ENCODE results near the gene RRM1. TPM values are rescaled to one million over a fixed set of nuclear protein-coding genes. Genes with fewer than 3 reads are reported as not detected.
"Not testable (repeated sequence)": the region's sequence is repeated elsewhere in the genome, so short reads cannot be mapped to it uniquely, and the experiment has no call there.

Gene RRM1
- total RNA-seq, 1 experiment from 2014 or later = 134 TPM

DNA sequence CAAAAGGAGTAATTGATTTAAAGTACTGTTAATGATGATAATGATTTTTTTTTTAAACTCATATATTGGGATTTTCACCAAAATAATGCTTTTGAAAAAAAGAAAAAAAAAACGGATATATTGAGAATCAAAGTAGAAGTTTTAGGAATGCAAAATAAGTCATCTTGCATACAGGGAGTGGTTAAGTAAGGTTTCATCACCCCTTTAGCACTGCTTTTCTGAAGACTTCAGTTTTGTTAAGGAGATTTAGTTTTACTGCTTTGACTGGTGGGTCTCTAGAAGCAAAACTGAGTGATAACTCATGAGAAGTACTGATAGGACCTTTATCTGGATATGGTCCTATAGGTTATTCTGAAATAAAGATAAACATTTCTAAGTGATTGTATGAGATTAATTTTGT, 43.9 kb downstream of the RRM1 start:
- no peak for DNase-seq (ENCODE audit: low read depth)

DNA sequence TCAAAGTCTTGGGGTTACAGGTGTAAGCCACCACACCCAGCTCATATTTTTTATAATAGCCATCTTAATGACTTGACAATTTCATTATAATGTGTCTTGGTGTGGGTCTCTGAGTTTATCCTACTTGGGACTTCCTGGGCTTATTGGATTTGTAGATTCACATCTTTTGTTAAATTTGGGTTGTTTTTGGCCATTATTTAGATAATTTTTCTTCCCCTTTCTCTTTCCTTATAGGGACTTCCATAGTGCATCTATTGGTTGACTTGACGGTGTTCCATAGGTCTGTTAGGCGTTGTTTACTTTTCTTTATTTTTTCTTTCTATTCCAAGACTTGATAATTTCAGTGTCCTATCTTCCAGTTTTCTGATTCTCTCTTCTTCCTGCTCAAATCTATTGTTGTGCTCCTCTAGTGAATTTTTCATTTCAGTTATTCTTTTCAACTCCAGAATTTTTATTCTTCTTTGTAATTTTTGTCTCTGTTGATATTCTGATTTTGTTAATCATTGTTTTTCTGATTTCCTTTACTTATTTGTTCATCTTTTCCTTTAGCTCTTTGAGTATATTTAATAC, 45.6 kb downstream of the RRM1 start:
- no peak for DNase-seq (ENCODE audit: low read depth)

DNA sequence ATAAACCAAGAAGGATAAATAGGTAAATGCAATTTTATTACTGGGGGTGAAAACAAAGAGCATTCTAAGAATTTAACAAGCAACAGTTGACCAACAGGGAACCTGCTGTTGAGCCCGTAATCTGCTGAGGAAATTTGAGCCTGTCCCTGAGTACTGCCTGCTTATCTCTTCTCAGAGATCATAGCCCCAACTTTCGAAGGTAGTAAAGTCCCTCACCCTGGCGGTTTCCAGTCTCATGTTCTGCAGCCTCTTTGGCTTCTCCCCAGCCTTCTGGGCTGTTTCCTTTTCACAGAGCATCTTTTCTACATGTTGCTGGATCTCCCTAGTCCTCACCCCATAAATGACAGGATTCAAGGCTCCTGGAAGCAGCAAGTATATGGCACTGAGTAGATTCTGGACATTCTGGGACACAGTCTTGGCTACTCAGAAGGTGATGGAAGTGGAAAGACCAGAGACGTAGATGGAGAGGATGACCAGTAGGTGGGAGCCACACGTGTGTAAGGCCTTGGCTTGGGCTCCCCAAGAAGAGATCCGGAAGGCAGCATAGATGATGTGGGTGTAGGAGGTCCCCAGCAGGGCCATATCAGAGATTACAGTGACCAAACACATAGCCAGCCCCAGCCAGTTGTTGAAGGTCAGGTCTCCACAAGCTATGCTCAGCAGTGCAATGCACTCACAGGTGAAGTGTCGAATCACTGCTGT, 51.6 kb downstream of the RRM1 start:
- no peak for DNase-seq (ENCODE audit: low read depth)

DNA sequence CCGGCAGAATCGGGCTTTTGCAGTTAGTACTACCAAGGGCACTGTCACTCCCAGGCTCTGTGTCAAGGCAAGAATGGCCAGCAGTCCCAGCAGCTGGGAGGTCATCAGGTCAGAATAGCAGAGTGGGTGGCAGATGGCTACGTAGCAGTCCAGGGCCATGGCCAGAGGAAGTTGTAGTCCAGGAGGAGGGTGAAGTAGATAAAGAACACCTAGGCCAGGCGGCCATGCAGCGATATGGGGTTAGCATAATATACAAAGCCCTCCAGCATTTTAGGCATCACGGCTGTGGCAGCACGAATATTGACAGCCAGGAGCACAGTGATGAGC, 52.1 kb downstream of the RRM1 start:
- DNase-seq (ENCODE audit: low read depth) = no peak

DNA sequence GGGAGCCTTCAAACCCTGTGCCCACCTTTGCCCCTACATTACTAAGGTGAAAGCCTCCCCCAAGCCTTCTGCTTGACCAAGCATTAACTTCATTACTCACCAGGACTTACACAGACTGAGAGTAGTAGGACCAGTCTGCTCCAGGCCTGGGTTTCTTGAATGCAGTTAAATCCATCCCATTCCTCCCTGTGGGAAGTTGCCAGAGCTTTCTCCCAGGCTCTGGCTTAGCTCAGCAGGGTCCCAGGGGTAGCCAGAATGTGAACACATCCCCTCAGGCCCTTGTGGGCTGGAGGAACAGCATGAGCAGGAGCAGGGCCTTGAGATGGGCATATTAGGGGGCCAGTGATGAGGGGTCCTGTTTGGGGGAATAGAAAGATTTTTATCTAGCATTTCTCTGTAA, 59.9 kb downstream of the RRM1 start:
- DNase-seq (ENCODE audit: low read depth) = no peak

DNA sequence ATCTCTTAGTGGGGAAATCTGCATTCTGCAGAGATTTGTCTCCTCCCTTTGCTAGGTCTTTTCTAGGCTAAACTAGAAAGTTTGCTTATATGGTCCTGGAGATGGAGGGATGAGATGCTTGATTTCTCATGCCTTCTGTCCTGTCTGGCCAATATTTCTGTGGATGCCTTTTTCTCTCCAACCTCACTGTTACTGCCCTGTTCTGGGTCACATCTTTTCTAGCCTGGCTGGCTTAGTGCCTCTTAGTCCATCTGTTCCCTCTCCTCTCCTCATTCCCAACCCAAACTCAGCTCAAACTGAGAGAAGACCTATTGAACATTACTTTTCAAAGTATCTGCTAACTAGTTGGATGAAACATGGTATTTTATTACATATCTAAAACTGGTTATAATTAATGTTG, 62.0 kb downstream of the RRM1 start:
- no peak for DNase-seq (ENCODE audit: low read depth)

DNA sequence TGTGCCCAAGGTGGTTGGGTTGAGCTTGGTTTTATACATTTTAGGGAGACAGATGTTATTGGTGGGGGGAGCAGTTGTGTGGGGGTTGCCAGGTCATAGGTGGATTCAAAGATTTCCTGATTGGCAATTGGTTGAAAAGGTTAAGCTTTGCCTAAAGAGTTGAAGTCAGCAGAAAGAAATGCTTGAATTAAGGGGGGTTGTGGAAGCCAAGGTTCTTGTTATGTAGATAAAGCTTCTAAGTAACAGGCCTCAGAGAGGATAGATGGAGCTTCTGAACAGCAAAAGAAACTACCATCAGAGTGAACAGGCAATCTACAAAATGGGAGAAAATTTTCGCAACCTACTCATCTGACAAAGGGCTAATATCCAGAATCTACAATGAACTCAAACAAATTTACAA, 64.2 kb downstream of the RRM1 start:
- not testable (repeated sequence) for DNase-seq (ENCODE audit: low read depth)

DNA sequence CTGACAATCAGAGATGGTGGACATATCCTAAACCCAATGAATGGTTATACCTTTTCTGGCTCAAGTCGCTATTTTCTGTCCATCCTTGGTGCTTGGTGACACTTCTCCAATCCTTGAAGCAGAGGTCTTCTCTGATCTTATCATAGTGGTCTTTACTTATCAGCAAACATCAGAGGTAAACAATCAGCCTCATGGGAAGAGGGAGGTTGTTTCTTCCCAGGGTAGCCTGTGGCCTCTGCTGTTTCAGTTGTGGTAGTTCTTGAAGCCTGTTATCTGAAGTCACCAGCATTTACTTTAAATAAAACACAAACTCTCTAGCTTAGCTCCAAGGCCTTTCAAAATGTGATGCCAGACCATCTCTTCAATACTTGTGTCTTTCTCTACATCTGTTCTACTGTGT, 66.7 kb downstream of the RRM1 start:
- DNase-seq (ENCODE audit: low read depth) = no peak

DNA sequence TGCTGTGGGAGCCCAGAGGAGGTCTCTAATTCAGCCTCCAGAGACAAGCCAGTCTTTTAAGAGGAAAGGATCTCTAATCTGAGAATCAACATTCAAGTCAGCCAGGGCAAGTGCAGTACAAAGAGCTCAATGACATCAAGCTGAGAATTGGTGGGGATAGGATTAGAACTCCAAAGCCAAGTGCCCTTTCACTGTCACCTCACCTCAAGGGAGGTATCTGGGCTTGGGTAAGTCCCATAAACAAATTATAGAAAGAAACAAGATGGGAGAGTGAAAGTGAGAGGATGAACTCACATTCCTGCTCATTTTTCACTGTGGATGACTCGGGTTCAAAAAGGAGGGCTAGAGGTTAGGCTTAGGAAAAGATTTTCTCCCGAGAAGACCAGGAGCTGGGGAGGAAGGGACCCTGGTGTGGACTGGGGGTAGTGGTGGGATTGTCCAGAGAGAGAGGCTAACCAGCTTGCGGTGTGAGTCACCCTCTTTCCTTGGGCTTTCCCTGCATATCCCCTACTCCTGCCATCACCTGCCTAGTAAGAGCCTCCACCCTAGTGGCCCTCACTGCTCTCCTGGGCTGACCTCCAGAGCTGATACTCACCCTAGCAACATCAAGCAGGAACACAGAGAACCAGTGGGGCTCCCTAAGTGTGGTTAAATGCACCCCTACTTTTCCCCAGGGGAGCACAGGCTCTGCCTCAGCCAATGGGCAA, 70.4 kb downstream of the RRM1 start:
- no peak for DNase-seq (ENCODE audit: low read depth)

DNA sequence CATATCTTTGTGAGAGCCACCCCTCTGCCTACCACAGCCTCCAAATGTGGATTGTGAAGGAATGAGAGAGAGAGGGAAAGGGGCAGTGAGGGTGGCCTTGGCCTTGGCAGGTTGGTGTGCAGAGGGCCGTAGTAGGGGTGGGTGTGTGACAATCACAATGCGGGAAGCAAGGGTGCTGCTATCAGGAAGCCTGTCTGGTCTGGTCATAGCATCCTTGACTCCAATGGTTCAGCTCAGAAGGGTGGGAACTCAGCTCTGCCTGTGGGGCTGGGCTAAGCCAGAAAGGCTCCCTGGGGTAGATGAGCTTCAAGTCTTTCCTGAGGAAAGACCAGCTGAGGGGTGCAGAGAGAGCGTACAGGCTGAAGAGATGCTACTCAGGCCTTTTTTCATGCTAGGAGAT, 72.7 kb downstream of the RRM1 start:
- no peak for DNase-seq (ENCODE audit: low read depth)

DNA sequence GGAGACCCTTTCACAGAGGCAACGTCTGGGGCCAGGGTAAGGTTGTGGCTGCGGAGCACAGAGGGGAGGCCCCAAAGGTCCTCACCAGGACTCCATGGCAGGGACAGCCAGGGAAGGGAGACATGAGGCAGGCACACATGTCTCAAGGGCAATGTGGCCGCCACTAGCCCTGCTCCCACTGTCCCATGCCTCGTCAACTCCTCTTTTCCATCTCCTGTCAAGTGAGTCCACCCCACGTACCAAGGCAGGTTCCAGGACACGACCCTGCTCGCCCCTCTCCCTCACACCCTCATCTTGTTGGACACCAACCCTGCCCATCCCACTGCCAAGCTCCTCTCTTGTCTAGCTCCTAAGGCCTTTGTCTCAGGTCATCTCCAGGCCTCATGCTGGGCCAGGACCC, 73.2 kb downstream of the RRM1 start:
- DNase-seq (ENCODE audit: low read depth) = no peak

DNA sequence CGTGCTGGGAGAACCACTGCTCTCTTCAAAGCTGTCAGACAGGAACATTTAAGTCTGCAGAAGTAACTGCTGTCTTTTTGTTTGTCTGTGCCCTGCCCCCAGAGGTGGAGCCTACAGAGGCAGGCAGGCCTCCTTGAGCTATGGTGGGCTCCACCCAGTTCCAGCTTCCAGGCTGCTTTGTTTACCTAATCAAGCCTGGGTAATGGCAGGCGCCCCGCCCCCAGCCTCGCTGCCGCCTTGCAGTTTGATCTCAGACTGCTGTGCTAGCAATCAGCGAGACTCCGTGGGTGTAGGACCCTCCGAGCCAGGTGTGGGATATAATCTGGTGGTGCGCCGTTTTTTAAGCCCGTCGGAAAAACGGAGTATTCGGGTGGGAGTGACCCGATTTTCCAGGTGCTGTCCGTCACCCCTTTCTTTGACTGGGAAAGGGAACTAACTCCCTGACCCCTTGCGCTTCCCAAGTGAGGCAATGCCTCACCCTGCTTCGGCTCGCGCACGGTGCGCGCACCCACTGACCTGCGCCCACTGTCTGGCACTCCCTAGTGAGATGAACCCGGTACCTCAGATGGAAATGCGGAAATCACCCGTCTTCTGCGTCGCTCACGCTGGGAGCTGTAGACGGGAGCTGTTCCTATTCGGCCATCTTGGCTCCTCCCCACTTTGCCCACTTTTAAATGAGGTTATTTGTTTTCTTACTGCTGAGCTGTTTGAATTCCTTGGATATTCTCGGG, 81.2 kb downstream of the RRM1 start:
- DNase-seq (ENCODE audit: low read depth) = not testable (repeated sequence)

DNA sequence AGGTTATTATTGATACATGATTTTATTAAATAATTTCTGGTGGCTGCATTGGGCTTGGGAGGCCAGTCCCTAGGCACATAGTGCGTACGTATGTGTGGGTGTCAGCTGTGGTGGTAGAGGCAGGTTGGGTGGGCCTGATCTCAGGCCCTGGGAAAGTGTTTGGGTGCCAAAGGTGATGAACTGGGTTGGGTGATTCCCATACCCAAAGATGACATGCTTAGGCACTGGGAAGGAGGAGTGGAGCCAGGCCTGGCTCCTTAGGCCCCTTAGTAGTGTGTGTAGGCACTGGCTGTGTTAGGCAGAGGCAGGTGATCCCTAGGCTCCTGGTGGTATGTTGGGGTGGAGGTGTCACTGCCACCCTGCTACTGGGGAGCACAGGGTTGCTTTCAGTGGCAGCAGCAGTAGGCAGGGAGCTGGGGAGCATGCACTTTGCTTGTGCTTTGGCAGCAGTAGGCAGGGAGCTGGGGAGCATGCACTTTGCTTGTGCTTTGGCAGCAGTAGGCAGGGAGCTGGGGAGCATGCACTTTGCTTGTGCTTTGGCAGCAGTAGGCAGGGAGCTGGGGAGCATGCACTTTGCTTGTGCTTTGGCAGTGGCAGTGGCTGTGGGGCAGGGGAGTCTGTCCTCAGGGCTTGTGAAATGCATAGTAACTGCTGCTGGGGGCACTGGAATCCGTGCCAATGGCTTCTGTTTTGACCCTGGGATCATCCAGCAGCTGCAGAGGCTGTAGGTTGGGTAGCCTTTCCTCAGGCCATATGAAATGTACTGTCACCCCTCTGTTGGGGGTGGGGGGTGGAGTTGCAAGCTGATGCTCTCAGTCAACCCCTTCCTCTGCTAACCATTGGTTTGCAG, 84.4 kb downstream of the RRM1 start:
- no peak for DNase-seq (ENCODE audit: low read depth)

DNA sequence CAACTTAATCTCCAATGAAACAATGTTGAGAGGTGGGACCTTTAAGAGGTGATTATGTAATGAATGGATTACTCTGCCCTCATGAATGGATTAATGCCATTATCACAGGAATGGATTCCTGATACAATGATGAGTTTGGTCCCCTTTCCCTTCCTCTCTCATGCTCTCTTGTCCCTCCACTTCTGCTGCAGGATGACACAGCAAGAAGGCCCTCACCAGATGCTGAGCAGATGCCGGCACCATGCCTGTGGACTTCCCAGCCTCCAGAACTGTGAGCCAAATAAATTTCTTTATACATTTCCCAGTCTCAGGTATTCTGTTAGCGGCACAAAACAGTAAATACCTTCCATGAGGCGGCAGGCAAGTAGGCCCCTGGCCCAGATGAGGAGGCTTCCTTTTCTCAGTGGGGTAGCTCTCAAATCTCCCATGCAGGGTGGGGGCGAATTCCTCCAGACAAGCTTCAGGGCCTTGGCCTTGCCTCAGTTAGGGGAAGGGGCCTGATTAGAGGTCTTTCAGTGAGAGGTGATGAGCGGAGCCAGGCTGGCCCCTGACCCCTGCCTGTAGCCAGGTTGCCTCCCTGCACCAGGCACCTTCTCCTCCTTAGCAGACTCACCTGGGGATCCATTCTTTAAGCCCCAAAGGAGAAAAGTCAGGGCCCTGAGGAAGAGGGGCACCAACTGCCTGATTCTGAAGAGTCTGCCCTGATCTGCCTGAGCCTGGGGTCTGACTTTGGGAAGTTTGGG, 86.0 kb downstream of the RRM1 start:
- DNase-seq (ENCODE audit: low read depth) = no peak

DNA sequence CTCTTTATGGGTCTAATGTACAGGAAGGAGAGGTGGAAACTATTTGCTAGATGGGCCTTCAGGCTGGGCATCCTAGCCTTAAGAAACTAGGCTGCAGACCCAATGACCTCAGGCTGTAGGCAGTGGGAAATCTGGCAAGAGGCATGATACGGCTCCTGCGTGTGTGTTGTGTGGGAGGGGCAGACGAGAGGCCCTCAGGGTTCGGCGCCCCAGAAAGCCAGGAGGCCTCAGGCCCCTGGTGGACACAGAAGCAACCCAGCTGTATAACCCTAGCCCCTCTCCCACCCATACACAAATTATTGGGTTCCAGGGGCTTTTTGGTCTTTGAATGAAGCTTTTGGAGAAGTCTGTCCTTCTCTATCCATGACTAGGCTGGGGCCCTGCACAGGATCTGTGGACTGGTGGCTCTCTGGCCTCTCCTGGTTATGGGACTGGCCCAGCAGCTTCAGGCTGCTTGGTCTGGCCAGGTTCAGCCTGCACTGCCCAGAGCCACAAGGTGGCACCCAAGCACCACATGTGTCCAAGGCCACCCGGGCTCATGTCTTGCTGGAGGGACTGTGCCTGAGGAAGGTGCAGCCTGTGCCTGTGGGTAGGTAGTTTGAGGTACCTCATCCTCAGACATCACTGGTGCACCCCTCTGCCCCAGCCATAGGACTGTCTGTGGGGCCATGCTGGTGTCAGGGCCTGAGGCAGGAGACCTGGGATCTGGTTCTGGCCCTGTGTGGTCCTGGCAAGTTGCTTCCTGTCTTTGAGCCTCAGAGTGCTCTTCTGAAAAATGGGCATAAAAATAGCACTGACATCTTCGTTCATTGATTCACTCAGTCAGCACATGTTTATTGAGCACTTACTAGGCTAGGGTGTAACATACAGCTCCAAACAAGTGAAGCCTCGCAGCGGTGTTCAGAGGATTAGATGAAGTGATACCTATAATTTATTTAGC, 87.5 kb downstream of the RRM1 start:
- peak; percentile 46 for DNase-seq (ENCODE audit: low read depth)

DNA sequence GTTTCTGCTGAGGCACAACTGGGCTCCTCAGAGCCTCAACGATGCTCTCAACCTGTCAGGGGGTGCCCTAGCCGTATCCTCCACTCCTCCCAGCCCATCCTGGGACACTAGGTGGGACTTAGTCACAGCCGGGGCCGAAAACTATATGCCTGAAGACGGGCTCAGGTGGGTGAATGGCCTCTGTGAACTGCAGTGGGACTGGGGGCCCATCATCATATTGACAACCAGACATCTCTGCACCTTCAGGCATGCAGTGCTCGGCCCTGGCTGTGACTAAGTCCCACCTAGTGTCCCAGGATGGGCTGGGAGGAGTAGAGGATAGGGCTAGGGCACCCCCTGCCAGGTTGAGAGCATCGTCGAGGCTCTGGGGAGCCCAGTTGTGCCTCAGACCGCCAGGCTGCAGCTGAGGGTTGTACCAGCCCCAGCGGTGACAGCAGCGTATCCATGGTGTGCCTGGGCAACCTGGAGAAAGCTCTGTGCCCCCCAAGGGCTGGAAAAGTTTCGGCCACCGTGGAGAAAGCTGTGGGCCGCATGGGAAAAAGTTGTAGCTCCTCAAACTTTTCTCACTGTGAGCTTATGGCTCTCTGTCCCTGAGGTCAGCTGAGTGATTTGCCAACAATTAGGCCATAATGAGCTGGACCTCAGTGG, 88.9 kb downstream of the RRM1 start:
- DNase-seq (ENCODE audit: low read depth) = no peak

DNA sequence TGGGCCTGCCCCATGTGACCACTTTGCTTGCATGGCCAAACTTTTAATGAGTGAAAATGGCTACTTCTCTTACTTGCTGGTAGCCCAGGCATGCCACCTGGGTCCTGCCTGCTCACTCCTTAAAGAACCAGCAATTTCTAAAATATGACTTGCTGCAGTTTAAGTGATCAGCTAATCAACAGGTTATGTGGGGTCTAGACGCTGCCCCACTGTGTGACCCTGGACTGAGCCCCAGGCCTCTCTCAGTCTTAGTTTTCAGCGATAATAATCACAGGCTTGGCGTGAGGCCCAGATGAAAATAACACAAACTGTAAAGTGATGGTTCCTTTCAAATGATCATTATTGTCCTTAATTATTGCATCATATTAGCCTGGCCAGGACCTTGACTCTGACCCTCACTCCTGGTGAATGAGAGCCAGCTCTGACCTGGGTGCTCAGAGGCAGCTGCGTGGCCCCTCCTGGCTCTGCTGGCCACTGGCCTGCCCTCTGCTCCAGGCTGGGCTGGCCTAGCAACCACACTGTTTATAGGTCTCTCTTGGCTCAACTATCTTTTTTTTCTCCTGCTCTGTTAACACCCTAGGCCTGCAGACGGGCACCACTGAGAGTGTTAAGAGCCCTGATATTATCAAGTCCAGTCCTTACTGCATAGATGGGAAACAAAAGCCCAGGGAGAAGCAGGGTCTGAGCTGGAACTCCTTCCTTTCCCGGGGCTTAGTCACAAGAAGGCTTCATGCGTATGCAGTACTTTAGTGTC, 89.7 kb downstream of the RRM1 start:
- DNase-seq (ENCODE audit: low read depth) = no peak

DNA sequence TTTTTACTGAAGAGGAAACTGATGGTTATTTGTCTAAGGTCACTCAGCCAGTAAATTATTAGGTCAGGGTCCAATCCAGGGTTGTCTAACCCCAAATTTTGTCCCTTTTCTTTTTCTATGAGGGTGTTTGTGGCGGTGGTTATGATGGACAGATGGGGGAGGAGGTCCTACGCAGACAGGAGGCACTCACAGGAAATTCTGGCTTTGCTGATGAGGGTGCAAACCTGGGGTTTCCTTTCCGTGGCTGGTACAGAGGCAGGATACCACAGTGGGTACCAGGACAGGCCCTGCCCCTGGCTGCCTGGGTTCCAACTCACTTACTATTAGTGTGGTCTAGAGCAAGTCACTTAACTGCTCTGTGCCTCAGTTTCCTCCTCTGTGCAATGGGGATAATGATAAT, 91.0 kb downstream of the RRM1 start:
- no peak for DNase-seq (ENCODE audit: low read depth)

Data from RPMI7951 (cell line).